Measurements from ENCODE around the gene SNX9.
"Not testable (repeated sequence)": the region's sequence is repeated elsewhere in the genome, so short reads cannot be mapped to it uniquely, and the experiment has no call there.

SNX9 gene

GRCh38 chr6:157925771-157926170 is 102.7 kb downstream of the SNX9 start:
- DNase-seq (ENCODE audit: low read depth) = no peak

- no peak for DNase-seq (ENCODE audit: low read depth)
These were observed 104.0 kb downstream of the SNX9 start for GRCh38 chr6:157927011-157927410.

- no peak for DNase-seq (ENCODE audit: low read depth)
These were observed 105.4 kb downstream of the SNX9 start for GRCh38 chr6:157928428-157928827.

GRCh38 chr6:157929076-157929475 is 106.0 kb downstream of the SNX9 start:
- DNase-seq (ENCODE audit: low read depth) = no peak

GRCh38 chr6:157929765-157930319 is 106.8 kb downstream of the SNX9 start:
- no peak for DNase-seq (ENCODE audit: low read depth)

GRCh38 chr6:157935786-157936185 is 112.7 kb downstream of the SNX9 start:
- DNase-seq (ENCODE audit: low read depth) = no peak

- no peak for DNase-seq (ENCODE audit: low read depth)
These were observed 114.3 kb downstream of the SNX9 start for GRCh38 chr6:157937318-157937717.

GRCh38 chr6:157937916-157938315 is 114.9 kb downstream of the SNX9 start:
- DNase-seq (ENCODE audit: low read depth) = no peak

GRCh38 chr6:157940375-157941036 is 117.5 kb downstream of the SNX9 start:
- not testable (repeated sequence) for DNase-seq (ENCODE audit: low read depth)

- DNase-seq (ENCODE audit: low read depth) = no peak
These were observed 118.2 kb downstream of the SNX9 start for GRCh38 chr6:157941101-157941863.

GRCh38 chr6:157942351-157942750 is 119.3 kb downstream of the SNX9 start:
- no peak for DNase-seq (ENCODE audit: low read depth)

- DNase-seq (ENCODE audit: low read depth) = no peak
These were observed 120.4 kb downstream of the SNX9 start for GRCh38 chr6:157943249-157943963.

- no peak for DNase-seq (ENCODE audit: low read depth)
These were observed 120.9 kb downstream of the SNX9 start for GRCh38 chr6:157943964-157944283.

GRCh38 chr6:157944983-157945931 is 122.2 kb downstream of the SNX9 start:
- DNase-seq (ENCODE audit: low read depth) = no peak

GRCh38 chr6:157946053-157946617 is 123.1 kb downstream of the SNX9 start:
- DNase-seq (ENCODE audit: low read depth) = no peak

GRCh38 chr6:157946865-157947532 is 124.0 kb downstream of the SNX9 start:
- no peak for DNase-seq (ENCODE audit: low read depth)

- not testable (repeated sequence) for DNase-seq (ENCODE audit: low read depth)
These were observed 127.9 kb downstream of the SNX9 start for GRCh38 chr6:157950899-157951298.

GRCh38 chr6:157951828-157952227 is 128.8 kb downstream of the SNX9 start:
- no peak for DNase-seq (ENCODE audit: low read depth)

- no peak for DNase-seq (ENCODE audit: low read depth)
These were observed 129.9 kb downstream of the SNX9 start for GRCh38 chr6:157952861-157953351.

- DNase-seq (ENCODE audit: low read depth) = no peak
These were observed 130.6 kb downstream of the SNX9 start for GRCh38 chr6:157953580-157954091.

All from T follicular helper cell (primary cell).